Activated naive CD4-positive, alpha-beta T cell treated with anti-CD3 and anti-CD28 coated beads, Interleukin-2, amount 50 U/mL, for 16 hours (primary cell): ENCODE data around the gene AP2B1.

Experiments used
- DNase-seq: peaks from one replicate; pipeline ENCODE4 v3.0.0-alpha.2; 2020

AP2B1 gene

DNA sequence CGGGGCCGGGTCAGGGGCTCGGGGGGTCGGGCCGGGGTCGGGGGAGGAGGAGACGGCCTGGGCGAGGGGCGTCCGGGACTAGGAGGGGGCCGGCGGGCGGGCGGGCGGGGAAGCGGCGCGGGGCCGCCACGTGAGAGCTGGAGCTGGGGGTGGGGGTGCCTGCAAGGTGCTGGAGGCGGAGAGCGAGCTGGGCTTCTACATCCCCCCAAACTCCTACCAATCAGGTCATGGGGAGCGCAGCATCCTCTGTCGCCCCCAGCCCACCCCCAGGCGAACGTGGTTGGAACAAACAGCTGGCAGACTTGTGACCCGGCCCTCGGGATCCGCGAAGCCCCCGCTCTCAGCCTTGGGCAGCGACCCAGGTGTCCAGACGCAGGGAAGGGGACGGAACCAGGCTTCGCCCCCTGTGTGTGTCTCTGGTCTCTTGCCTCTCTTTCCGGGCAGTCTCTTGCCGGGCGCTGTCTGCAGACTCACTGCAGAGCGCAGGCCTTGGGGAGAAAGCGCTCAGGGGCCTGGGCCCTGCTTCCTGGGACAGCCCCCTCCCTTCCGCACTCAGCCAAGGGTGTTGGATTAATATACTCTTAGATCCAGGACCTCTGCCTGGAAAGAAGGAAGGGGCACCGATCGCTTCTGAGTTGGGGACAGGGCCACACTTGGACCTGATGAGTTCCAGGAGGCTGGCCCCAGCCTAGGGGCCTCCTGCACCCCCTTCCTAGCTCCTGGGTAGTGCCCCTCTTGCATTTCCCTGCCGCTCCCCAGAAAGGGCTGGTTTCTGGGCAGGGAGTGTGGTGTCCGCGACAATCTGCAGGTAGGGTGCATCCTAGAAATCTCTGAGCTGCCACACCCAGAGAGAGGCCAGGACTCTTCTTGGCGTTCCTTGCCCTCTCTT lies 145.0 kb downstream of the AP2B1 start:
- DNase-seq = peak; percentile 33

DNA sequence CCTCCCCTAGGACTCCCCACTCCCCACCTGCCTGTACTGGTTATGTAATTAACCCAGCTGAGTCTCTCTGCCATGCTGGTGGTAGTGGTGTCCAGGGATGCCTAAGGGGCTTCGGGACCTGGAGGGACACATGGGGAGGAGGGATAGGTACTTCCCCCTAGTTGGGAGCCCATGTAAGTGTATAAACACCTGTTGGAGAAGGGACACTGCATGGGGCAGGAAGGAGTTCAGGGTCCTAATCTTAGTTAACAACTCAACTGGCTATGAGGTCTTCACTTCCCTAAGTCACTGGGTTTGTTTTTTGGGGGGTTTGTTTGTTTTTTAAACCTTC lies 145.6 kb downstream of the AP2B1 start:
- DNase-seq = no peak

DNA sequence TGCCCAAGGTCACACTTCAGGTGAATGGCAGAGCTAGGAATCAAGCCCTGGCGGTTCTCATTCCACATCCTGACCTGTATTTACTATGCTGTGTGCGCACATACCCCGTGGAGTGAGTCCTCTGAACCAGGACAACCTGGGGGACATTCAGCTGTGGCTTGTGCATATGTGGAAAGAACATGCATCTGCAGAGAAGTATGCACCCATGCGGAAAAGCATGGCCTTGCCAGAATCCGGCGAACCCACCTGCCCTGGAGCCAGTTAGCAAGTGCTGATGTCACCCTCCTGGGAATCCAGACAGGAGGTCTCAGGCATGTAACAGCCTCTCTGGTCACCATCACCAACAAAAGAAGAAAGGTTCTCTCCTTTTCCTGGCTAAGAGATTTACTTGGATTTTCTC lies 146.2 kb downstream of the AP2B1 start:
- no peak for DNase-seq

DNA sequence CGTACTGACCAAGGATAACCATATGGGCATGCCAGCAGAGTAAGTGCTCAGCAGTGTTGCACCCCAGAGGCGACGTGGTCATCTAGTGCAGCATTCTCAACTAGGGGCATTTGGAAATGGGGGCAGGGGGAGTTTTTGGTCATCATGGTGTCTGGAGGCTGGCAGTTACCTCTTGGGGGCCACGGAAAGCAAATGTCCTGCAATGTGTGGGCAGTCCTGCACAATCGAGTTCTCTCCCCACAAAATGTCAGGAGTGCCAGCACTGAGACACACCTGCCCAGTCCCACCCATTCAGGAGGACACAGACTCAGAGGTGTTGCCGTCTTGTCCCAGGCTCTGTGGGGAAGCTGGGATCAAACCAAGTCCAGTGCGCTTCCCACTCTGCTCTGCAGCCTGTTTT lies 147.3 kb downstream of the AP2B1 start:
- DNase-seq = no peak

DNA sequence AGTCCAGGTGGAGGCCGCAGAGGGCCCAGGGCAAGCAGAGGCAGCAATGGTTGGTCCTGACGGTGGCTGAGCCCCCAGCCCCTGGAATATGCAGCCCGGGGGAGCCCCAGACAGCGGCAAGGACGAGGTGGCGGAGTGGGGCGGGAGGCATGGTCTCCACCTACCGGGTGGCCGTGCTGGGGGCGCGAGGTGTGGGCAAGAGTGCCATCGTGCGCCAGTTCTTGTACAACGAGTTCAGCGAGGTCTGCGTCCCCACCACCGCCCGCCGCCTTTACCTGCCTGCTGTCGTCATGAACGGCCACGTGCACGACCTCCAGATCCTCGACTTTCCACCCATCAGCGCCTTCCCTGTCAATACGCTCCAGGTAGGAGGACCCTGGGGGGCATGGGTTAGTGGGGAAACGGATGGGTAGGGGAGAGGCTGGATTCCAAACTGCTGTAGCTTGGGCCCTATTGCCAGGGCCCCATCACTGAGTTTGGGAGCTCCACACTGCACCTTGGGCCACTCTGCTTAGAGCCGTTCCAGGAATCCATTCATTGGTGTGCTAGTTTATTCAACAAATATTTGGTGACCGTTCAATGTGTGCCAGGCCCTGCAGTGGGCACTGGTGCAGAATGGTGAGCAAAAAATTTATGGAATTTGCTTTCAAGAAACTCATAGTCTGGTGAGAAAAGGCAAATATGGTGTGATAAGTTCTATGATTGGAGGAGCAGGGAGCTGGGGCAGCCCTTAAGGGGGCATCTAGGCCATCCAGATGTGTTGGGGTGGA lies 148.1 kb downstream of the AP2B1 start:
- DNase-seq = no peak

DNA sequence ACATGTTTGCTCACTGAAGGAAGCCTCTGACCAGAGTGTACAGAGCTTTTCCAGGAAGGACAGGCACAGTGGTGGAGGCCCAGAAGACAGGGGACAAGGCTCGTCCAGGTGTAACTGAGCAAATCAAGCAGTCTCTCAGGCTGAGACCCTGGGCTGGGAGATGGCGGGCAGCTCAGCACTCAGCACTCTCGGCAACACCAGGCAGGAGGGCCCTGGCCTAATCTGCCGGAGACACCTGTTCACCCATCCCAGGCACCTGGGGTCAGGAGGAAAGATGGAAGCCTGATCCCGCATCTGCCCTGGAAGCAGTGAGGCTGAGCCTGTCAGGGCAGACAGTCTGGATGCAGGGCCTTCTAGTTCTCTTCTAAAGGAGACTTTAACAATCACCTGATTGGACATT lies 149.1 kb downstream of the AP2B1 start:
- no peak for DNase-seq

DNA sequence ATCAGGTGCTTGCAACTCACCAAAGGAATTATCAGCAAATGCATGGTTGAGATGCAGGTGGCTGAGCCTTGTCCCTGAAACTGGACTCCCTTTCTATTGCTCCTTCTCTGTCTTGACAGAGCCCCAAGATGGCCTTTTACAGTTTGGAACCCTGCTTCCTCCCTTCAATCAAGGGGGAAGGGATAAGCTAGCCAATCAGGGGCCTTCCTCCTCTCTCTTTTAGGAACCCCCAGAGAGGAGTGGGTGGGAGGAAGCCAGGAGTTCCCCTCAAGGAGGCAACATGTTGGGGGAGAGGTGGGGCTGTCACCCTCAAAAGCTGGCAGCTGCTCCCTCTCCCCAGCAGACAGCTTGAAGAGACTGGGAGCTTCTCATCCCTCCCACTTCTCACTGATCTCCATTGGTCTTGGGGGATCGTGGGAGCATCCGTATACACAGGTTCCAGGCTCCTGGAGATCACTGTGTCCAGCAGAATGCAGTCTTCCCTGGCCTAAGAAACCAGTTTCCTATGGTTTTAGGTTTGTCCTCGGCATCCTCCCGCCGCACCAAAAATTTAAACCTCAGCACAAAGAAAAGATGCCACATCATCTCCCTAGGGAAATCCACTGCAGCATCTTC lies 151.5 kb downstream of the AP2B1 start:
- no peak for DNase-seq

DNA sequence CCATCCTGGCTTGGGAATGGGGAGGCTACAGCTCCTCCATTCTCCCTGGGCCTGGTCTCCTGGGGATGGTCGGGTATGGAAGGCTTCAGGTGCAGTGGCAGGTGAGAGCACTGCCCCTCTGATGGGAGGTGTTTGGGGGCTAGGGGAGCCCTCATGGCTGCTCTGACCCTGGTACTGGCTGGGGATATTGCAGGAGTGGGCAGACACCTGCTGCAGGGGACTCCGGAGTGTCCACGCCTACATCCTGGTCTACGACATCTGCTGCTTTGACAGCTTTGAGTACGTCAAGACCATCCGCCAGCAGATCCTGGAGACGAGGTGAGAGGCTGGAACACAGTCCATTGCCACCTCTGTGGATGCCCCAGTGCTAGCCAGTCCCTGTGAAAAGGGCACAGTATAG lies 153.1 kb downstream of the AP2B1 start:
- no peak for DNase-seq

DNA sequence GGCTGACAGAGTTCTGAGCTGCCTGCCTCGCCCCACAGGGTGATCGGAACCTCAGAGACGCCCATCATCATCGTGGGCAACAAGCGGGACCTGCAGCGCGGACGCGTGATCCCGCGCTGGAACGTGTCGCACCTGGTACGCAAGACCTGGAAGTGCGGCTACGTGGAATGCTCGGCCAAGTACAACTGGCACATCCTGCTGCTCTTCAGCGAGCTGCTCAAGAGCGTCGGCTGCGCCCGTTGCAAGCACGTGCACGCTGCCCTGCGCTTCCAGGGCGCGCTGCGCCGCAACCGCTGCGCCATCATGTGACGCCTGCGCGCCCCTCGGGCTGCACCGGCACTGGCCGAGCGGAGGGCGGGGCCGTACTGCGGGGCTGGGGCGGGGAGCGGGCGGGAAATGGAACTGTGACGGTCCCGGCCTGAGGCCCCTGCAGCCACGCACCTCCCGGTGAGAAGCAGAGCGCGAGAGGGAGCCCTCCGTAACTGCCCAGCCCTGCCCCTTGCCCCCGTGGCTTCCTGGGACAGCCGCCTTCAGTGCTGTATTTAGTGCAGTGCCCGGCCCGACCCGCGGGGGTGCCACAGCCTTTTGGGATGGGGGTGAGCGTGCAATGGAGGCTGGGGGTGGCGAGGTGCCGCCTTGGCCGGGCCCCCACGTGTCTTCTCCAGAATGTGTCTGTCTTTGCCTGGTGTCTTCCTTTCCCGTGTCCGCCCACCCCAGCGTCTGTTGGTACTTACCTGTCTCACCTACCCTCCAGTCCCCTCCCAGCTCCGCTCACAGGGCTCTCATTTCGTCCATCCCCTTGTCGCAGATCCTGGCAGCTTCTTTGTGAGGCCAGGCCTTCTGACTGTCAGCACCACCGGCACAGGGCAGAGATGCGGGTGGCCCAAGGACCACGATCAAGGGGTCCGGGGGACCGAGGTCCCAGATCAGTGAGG lies 154.1 kb downstream of the AP2B1 start:
- DNase-seq = peak; percentile 30

DNA sequence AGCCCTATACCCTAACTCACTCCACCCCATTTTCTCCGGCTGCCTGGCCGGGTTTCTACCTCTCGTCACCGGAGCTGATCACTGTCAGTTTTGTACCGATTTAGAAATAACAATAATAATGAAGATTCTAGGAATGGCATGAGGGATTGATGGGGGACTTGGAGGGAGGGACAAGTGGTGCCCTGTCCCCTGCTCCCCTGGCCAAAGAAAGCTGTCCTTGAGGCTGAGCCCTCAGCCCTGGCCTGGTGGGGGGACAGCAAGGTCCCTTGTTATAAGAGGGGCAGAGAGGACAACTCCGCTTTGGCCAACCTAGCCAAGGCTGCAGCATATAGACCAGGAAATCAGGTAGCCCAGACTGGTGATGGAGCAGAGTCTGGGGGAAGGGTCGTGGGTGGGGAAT lies 155.4 kb downstream of the AP2B1 start:
- no peak for DNase-seq

DNA sequence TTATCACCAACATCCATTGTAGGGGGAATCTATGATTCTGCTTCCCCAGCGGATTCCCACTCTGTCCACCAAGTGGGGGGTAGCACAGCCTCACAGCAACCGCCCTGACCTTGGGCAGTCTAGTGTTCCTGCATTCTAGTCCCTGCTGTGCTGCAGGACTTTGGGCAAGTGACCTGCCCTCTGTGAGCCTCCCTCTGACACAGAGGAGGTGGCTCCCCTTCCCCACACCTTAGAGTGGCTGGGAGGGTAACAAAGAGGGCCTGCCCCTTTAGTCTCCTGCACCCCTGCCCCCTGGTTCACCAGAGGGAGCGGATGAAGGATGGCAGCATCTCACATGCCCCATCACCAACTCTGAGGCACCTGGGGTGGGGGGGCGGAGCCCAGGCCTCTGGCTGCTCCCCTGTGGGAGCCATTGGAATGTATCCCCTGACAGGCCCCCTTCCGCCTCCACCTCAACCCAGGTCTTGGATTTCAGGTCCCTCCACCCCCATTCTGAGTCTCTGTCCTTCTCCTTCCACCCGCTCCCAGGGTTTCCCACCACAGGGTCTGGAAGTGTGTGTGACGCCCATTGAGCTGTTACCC lies 155.9 kb downstream of the AP2B1 start:
- DNase-seq = no peak

DNA sequence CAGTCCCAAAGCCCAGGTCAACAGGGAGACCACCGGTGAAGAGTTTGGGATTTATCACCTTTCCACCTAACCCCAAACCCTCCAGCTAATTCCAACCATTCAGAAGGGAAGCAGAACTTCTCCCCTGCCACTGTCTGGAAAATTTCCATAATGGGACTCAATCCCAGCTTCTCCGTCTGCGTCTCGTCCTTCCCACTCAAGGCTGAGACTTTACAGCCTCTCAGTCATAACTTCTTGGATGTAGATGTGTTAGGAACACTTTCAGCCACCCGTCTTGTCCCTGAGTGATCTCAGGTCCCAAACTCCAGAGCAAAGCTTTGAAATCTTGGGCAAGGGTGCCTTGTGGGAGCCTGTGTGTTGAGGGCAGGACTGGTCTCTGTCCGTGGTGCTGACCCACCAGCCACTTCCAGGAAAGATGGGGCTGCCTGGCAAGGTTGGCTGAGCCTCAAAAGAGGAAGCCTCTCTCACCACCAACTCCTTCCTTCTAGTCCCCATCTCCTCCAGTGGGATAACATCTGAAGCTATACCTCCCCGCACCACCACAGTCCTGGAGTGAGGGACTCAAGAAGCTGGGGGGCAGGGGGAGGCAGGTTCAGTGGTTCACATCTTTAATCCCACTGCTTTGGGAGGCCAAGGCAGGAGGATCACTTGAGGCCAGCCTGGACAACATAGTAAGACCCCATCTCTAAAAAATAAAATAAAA lies 156.7 kb downstream of the AP2B1 start:
- DNase-seq = no peak

DNA sequence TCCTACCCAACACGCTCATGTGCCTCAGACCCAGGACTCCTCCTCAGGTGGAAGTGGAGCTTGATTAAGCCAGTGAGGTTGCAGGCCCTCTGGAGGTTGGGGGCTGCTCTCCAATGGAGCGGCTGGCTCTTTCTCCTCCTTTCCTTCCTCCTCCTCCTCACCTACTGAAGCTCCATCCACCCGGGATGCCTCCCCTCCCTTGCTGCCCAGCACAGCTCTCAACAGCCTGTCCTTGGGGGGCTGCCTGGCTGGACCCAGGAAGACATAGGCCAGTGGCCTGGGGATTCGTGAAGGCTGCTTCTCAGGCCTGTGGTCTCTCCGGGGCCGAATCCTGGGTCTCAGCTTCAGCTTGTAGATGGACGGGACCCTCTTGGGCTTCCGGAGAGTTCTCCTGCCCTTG lies 157.7 kb downstream of the AP2B1 start:
- DNase-seq = no peak

DNA sequence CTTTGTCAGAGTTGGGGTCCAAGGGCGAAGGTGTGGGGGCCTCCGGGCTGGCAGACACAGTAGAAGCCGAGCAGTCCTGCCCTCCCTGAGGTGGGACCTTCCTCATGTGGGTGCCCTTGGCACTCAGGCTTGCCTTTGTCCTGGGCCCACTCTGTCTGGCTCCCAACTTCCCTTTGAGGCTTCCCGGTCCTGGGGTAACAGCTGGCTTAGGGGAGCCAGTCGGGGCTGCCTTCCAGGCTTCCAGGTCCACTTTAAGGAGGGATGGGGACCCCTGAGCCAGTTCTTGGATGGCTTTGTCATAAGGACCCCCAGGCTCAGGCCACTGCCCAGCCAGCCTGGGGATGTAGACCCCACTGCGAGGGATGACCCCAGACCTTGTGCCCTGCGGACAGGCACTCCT lies 158.1 kb downstream of the AP2B1 start:
- no peak for DNase-seq

DNA sequence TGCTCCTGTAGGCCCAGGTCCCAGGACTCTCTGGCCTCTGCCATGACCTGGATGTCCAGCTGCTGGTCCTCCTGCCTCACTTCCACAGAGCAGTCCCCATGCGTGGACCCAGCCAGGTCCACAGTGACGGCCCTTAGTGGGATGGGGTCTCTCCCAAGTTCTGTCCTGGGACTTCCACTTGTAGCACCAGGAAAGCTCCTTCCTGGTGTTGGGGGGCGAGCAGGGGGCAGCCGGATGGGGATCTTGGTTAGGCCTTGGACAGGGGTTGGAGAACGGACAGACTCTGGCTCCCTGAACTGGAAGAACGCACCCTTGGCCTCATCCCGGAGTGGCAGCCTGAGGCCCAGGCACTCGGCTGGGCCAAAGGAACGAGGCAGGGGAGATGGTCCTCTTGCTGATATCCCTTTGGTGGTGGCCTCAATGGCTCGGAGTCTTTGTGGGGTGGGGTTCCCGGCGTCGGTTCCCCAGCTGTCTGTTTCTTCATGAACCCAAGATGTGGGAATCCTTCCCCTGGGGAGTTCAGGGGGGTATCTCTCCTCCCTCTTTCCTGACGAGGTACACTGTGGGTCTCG lies 158.7 kb downstream of the AP2B1 start:
- no peak for DNase-seq

DNA sequence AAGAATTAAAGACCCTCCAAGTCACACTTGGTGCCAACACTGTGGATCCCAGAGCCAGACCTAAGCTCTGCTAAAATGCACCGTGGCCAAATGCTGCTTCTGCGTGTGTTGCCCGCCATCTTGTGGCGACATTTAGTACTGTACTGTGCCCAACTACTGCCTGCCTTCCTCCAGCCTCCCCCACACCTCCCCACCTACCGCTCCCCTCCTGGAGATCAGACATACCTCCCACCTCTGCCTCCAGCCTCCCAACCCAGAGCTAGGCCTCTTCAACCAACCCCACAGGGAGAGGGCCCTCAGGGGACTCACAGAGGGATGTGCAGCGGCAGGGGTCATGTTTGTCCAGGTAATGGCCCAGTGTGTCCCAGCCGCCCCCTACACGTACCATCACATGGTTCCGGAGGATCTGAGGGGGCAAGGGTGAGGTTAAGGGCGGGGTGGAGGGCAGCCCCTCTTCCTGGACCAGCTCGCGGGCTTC lies 160.5 kb downstream of the AP2B1 start:
- peak; percentile 80 for DNase-seq

DNA sequence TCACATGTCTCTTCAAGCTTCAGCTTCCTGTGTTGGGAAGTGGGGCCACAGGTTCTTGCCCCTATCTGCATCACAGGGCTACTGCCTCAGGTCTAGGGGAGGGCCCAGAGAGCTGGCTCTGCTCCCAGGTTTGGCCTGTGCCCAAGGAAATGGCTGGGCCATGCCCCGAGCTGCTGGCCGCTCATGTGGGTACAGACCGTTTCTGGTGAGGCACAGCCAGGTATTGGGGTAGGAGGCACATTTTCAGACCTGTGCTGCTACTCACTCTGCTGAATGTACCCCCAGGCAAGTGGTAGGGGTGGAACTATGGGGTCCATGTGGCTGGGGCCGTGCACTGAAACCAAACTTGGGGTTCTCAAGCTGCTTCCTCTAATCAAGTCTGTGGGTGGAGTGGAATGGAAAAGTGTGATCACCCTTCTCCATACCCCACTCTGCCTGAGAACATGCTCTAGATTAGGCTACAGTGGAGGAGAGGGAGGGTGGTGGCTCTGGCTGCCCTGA lies 161.3 kb downstream of the AP2B1 start:
- no peak for DNase-seq

DNA sequence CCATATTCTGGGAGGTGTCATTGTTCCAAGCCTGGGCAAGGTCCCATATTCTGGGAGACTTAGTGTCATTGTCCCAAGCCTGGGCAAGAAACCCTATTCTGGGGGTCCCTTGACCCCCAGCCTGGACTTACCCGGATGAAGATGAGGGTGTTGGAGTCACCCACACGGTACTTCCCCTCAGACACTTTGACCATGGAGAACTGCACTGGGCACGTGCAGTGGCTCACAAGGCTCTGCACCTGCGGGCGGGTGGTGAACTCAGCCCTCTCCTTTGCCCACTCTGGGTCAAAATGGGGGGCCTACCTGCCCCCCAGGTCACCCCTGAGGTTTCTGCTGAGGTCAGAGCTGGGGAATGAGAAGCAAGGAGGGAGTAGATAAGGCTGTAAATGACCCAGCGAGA lies 161.9 kb downstream of the AP2B1 start:
- DNase-seq = no peak

DNA sequence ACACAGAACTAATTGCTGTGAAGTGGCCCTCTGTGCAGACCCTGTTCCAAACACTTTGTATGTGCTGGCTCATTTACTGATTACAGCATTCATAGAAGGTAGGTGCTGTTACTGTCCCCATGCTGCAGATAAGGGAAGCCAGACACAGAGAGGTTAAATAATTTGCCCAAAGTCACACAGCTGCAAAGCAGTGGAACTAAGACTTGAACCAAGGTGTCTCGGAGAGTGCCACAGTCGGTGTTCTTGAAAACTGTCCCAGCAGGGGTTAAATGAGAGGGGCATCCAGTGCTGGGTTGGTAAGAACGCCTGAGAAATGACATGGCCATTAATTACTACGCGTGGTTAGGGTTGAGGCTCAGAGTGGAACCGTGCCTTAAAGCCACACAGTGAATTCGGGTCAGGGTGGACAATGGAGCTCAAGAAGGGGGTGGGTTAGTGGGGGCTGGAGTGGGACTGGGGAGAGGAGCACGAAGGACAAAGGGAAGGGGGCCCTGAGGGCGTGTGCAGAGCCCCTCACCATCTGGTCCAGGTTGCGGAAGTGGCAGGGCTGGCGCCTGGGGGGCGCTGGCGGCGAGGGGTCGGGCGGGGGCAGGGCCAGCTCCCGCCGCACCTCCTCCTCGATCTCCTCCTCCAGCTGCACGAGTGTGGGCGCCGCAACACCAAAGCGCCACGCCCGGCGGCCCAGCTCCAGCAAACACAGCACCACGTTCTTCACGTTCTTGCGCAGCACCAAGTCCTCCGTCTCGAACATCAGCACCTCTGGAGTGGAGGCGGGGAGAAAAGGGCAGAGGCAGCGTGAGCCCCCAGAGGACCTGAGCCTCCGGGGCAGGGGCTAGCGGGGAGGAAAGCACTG lies 162.7 kb downstream of the AP2B1 start:
- no peak for DNase-seq
